ENCODE measurements around the gene CTNNBL1.

- TF ChIP-seq, protein P1, sequence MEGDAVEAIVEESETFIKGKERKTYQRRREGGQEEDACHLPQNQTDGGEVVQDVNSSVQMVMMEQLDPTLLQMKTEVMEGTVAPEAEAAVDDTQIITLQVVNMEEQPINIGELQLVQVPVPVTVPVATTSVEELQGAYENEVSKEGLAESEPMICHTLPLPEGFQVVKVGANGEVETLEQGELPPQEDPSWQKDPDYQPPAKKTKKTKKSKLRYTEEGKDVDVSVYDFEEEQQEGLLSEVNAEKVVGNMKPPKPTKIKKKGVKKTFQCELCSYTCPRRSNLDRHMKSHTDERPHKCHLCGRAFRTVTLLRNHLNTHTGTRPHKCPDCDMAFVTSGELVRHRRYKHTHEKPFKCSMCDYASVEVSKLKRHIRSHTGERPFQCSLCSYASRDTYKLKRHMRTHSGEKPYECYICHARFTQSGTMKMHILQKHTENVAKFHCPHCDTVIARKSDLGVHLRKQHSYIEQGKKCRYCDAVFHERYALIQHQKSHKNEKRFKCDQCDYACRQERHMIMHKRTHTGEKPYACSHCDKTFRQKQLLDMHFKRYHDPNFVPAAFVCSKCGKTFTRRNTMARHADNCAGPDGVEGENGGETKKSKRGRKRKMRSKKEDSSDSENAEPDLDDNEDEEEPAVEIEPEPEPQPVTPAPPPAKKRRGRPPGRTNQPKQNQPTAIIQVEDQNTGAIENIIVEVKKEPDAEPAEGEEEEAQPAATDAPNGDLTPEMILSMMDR (IDR thresholded peaks at IDR 0.05), result no peak
- no peak for TF ChIP-seq POLR2A (IDR thresholded peaks at IDR 0.05)
Observed at GRCh38 chr20:37880726-37881591, 187.1 kb downstream of the CTNNBL1 start.
